Activated effector memory CD4-positive, alpha-beta T cell treated with Interleukin-2 at 50 U/mL for 16 hours (primary cell): ENCODE measurements around the gene ZNF808.
A peak's percentile ranks its signal among the peaks of the same experiment; 100 is the strongest.
"Not testable (repeated sequence)": the region's sequence is repeated elsewhere in the genome, so short reads cannot be mapped to it uniquely, and the experiment has no call there.

ENCODE experiments used
- DNase-seq: peaks from one replicate; pipeline ENCODE4 v3.0.0-alpha.2; 2020

ZNF808 gene

DNA sequence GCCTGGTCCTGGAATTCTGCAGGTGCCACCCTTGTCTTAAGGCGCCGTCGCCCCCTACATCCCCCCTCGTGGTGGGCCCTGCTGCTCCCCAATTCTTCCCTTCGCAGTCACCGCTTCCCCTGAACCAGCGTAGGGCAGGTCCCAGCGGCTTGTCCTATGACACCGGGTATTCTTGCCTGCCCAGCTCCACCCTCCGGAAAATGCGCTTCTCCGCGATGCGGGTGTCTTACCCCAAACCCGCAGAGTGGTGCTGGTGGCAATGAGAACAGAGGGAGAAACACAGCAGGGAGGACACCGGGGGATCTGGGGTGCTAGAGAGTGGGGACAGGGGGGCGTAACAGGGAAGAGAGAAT is 9.0 kb downstream of the ZNF808 start:
- peak; percentile 42 for DNase-seq

DNA sequence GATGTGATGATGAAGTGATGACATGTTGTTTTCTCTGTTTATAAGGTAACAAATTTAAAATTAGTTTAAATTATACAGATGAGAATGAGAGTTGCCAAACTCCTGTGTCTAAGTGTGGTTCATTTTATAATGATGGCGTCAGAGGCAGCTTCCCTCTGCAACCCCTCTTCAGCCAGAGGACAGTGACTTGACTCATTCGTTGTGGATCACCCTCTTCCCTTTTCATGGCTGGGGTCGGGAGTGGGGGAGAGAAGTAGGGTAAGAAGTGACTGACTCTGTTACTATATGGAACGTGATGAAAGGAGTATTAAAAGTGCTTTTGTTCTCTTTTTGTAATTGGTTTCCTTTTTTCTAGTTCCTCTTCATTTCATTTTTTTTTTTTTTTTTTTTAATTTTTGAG is 11.3 kb downstream of the ZNF808 start:
- DNase-seq: not testable (repeated sequence)

DNA sequence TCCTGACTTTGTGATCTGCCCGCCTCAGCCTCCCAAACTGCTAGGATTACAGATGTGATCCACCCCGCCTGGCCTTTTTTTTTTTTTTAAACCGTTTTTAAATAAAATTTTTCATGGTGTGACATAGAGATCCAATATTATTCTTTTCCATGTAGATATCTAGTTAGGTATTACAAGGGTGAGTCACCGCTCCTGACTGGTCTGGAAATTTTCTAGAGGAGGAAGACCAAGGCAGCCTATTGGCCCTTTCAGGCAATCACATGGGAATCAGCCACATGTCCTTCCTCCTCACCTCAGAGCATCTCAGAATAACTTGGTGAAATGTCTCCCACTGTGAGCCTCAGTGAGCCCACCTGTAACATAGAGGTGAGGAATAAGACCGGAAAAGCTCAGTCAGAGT is 13.7 kb downstream of the ZNF808 start:
- not testable (repeated sequence) for DNase-seq

DNA sequence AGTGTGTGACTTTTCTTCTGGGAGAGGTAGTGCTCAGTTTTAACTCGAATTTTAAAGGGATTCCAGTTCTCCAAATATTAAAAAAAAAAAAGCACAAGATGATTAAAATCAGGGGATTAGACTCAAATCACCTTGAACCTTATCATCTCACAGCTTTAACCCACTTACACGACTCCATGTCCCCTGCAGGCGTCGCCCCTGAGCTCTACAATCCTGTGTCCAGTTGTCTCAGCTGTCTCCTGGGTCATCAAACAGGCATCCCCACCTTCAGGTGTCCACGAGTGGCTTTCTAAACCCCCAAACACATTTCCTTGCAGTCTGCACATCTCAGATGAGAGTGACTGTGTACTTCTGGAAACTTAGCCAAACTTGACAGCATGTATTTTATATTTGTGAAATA is 14.1 kb downstream of the ZNF808 start:
- DNase-seq: no peak

DNA sequence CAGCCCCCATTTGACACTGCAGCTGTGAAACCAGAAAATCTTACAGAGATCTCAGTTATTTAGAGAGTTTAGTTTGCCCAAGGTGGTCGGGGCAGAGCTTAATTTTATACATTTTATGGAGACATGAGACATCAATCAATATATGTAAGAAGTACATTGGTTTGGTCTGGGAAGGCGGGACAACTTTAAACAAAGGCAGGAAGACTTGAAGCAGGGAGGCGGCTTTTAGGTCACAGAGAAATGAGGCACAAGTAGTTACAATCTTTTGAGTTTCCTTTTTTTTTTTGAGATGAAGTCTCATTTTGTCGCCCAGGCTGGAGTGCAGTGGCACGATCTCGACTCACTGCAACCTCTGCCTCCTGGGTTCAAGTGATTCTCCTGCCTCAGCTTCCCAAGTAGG is 15.1 kb downstream of the ZNF808 start:
- DNase-seq: not testable (repeated sequence)

DNA sequence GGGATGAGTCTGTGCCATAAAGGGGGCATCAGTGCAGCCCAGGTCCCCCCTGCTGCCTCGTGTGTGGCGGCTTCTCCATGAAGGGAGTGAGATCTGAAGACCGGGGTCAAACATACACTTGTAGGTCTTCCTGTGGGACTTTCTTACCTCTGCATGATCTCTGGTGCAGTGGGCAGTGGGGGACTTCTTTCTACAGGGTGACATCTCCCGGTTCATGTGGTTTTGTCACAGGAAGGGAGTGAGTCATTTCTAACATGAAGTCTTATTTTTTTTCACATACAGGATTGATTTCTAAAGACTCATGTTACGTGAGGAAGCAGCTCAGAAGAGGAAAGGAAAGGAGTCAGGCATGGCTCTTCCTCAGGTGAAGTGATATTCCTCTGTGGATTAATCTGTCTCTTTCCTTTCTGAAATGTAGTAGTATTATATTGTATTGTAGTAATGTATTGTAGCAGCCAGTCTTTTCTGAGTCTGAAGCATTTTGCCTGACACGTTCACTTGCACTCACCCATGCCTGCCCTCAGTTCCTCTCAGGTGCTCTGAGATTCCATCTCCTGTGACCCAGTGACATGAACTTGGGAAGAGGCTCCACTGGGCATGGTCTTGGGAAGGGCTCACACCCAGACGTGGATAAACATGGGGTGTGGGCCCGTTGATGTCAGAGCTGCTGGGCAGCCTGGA is 15.7 kb downstream of the ZNF808 start:
- peak; percentile 2 for DNase-seq

DNA sequence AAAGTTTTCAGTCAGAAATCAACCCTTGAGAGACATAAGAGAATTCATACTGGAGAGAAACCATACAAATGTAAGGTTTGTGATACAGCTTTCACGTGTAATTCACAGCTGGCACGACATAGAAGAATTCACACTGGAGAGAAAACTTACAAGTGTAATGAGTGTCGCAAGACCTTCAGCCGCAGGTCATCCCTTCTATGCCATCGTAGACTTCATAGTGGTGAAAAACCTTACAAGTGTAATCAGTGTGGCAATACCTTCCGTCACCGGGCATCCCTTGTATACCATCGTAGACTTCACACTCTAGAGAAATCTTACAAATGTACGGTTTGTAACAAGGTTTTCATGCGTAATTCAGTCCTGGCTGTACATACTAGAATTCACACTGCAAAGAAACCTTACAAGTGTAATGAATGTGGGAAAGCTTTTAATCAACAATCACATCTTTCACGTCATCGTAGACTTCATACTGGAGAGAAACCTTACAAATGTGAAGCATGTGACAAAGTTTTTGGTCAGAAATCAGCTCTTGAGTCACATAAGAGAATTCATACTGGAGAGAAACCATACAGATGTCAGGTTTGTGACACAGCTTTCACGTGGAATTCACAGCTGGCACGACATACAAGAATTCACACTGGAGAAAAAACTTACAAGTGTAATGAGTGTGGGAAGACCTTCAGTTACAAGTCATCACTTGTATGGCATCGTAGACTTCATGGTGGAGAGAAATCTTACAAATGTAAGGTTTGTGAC is 26.9 kb downstream of the ZNF808 start:
- DNase-seq: no peak

DNA sequence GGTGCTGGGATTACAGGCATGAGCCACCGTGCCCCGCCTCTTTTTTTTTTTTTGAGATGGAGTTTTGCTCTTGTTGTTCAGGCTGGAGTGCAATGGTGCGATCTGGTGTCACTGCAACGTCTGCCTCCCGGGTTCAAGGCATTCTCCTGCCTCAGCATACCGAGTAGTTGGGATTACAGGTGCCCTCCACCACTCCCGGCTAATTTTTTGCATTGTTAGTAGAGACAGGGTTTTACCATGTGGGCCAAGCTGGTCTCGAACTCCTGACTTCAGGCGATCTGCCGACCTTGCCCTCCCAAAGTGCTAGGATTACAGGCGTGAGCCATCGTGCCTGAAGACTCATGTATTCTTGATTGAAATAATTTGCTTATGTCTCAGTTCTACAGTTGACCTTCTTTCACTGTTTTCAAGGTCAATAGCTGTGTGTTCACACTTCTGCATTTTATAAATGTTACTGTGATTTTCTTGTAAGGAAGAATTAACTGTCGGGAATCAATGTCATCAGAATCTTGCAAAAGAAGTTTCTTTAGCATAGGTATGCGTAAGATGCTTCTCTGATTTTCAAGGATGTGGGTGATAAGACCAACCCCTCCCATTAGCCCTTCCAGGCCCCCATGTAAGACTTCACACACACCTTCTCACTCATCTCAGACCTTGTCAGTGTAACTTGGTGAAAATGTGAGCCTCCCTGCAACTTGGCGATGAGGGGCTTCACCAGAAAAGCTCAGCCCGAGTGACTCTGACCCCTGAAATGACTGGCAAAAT is 29.9 kb downstream of the ZNF808 start:
- DNase-seq: no peak

DNA sequence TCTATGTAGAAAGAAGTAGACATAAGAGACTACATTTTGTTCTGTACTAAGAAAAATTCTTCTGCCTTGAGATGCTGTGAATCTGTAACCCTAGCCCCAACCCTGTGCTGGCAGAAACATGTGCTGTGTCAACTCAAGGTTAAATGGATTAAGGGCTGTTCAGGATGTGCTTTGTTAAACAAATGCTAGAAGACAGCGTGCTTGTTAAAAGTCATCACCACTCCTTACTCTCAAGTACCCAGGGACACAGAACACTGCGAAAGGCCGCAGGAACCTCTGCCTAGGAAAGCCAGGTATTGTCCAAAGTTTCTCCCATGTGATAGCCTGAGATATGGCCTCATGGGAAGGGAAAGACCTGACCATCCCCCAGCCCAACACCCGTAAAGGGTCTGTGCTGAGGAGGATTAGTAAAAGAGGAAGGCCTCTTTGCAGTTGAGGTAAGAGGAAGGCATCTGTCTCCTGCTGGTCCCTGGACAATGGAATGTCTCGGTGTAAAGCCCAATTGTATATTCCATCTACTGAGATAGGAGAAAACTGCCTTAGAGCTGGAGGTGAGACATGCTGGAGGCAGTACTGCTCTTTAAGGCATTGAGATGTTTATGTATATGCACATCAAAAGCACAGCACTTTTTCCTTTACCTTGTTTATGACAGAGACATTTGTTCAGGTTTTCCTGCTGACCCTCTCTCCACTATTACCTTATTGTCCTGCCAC is 31.4 kb downstream of the ZNF808 start:
- DNase-seq: not testable (repeated sequence)

DNA sequence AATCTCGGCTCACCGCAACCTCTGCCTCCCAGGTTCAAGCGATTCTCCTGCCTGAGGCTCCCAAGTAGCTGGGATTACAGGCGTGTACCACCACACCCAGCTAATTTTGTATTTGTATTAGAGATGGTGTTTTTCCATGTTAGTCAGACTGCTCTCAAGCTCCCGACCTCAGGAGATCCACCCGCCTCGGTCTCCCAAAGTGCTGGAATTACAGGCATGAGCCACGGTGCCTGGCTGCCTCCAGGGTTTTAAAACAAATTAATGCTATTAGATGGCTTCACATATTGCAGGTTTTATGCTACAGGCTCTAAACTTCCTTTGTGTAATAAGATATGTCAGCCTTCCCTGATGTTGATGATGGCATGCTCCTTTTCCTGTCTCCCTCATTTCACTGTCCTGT is 34.1 kb downstream of the ZNF808 start:
- DNase-seq: not testable (repeated sequence)

DNA sequence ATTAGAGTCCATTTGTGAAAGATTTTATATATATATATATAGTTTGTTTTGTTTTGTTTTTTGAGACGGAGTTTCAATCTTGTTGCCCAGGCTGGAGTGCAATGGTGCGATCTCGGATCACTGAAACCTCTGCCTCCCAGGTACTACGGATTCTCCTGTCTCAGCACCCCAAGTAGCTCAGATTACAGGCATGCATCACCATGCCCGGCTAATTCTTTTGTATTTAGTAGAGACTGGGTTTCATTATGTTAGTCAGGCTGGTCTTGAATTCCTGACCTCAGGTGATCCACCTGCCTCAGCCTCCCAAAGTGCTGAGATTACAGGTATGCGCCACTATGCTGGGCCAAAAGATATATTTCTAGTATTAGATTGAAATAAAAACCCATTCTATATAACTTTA is 38.7 kb downstream of the ZNF808 start:
- DNase-seq: no peak

DNA sequence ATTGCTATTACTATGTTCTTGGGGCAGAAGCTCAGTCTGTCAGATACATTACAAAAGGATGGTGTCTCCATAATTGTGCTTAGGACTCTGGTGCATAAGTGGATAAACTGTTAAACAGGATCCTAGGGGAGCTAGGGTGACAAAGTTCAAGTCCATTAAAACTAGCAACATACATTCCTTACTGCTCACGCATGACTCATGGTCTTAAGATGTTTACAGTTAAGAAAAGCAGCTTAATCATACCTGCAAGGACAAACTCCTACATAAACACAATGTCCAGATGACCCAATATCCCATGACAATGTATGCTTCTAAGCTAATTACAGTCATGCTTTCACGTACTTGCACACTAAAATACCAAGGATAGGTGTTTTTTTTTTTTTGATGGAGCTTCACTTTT is 39.1 kb downstream of the ZNF808 start:
- no peak for DNase-seq

DNA sequence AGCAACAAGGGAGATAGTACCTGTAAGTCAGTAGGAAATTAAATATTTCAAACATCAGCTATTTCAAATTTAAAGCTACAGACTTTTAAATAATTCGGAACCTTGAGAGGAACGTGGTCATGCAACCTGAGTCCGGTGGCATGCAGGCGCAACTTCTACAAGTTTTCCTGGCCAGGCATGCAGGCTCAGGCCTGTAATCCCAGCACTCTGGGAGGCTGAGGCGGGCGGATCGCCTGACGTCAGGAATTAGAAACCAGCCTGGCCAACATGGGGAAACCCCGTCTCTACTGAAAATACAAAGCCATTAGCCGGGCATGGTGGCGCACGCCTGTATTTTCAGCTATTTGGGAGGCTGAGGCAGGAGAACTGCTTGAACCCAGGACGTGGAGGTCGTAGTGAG is 40.5 kb downstream of the ZNF808 start:
- DNase-seq: no peak

DNA sequence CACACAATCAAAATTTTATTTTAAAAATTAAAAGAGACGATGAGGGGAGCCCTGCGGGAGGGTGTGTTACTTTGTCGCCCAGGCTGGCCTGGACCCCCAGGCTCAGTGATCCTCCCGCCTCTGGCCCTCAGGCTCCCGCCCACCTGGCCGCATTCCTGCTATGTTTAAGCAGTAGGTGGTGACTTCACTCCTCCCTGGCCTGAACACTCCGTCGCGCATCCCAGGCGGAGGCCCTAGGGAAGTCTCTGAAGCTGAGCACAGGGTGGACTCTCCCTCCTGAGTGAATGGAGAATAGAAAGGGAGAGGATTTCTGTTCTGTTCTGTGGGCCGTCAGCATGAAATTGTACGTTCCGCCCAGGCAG is 42.2 kb downstream of the ZNF808 start:
- DNase-seq: not testable (repeated sequence)

DNA sequence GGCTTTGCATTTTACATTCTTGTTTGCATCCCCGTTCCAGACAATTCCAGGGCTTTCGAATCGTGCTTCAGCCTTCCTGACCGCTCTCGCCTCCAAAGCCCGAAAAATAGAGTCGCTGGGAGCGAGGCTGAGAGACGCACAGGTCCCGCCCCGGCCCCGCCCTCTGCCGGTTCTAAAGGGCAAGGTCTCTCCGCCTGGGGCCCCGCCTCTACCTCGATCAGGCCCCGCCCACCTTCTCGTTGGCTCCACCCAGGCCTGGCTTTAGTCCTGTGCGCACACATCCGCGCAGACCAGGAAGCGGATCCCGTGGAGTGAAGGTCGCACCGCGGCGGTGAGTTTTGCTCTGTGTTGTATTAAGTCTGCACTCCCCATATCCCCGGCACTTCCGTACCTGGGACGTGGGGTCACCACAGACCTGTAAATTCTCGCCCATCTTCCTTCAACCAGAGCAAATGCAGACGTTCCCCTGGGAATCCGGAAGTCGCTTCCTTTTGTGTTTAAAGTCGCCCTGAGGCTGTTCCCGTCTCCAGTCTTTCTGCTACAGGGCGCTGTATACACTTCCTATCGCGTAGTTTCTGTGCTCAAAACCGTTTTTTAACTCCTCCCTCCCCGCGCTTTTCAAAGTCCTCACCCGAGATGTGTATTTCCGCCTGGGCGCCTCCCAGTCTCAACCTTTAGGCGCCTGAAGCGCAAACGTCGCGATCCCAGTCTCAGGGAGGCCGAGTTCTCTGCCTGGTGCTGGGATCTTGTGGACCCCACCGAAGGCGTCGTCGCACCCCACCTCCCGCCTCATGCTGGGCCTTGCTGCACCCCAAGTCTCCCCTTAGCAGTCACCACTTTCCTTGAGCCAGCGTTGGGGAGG is 42.8 kb downstream of the ZNF808 start, which contains the start of gene ZNF701:
ZNF701 (plus strand) TSS at position 288 of the 862 bp plus-strand sequence. CDS start 3,861 bp downstream, outside the sequence.
- peak; percentile 94 for DNase-seq

DNA sequence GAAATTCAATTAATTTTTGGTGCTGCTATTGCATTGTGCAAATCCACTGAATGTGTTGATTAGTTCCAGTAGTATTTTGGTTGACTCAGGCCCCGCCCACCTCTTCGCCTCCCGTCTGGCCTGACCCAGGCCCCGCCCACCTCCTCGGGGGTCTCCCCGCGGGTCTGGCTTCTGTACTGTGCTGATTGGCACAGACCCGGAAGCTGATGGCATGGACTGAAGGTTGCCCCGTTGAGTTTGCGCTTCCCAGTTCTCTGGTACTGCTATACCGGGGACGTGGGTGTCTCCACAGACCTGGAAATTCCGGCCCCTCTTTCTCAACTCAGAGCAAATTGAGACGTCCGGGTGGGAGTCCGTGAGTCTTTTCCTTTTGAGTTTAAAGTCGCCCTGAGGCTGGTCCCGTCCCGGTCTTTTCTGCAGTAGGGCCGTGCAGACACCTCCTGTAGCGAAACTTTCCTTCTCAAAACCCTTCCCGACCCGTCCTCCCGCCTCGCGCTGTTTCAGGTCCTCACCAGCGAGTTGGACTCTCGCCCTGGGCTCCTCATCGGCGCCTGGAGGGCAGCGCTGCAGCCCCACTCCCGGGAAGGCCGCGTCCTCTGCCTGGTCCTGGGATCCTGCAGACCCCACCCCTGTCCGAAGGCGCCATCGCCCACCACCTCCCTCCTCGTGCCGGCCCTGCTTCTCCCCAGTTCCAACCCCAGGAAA is 57.4 kb downstream of the ZNF808 start:
- no peak for DNase-seq

DNA sequence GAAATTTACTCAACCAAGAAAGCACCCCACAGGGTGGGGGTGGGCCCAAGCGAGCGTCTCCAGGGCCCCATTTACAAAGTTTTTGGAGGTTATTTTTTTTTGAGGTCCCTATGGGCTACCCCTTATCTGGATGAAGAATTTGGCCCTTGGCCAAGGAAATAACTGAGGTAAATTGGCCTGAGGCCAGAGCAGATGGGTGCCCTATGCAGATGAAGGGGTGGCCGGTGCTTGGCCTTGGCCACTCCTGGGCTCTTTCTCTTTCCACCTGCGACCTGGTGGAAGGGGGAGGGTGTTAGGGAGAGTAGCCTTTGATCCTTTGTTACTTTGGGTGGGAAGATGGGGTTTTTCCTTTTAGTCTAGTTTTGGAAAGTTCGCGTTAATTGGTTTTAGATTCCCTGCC is 58.1 kb downstream of the ZNF808 start:
- DNase-seq: no peak

DNA sequence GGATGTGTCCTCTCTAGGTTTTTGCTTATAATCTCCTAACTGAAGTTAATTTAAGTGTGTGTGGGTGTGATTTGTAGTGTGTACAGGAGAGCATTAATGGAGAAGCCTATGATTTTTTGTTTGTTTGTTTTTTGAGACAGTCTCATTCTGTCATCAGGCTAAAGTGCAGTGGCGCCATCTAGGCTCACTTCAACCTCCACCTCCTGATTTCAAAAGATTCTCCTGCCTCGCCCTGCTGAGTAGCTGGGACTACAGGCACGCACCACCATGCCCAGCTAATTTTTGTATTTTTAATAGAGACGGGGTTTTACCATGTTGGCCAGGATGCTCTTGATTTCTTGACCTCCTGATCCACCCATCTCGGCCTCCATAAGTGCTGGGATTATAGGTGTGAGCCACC is 63.3 kb downstream of the ZNF808 start:
- no peak for DNase-seq

DNA sequence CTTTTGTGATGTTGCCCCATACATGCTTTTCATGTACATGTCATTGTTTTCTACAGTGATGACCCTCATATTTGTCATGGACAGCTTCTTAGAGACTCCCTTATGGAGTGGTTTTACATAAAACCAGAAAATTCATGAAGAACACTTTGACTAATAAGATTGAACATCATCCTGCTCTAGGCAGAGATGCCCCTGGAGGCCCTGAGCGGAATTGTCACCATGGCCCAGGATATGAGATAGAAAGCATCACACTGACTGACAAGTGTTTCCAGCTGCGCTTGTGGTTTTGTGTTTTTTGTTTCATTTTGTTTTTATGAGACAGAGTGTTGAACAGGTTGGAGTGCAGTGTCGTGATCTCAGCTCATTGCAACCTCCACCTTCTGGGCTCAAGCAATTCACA is 64.8 kb downstream of the ZNF808 start:
- DNase-seq: no peak

DNA sequence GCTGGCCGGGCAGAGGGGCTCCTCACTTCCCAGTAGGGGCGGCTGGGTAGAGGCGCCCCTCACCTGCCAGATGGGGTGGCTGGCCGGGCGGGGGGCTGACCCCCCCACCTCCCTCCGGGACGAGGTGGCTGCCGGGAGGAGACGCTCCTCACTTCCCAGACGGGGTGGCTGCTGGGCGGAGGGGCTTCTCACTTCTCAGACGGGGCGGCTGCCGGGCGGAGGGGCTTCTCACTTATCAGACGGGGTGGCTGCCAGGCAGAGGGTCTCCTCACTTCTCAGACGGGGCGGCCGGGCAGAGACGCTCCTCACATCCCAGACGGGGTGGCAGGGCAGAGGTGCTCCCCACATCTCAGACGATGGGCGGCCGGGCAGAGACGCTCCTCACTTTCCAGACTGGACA is 66.0 kb downstream of the ZNF808 start:
- DNase-seq: not testable (repeated sequence)

DNA sequence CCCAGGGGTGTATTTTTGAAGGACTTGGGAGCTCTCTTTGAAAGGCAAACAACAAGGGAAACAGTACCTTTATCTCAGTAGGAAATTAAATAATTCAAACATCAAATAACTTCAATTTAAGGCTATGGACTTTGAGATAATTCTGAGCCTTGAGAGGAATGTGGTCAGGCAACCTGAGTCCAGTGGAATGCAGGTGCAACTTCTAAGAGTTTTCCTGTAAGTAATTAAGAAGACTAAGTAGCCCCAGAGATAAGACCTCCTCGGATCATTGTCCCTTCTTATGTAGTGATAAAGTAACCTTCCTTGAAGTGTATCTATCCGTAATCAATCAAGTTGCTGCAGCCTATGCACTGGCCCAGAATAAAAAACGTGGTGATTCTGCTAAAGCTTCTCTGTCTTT is 71.8 kb downstream of the ZNF808 start:
- DNase-seq: no peak

DNA sequence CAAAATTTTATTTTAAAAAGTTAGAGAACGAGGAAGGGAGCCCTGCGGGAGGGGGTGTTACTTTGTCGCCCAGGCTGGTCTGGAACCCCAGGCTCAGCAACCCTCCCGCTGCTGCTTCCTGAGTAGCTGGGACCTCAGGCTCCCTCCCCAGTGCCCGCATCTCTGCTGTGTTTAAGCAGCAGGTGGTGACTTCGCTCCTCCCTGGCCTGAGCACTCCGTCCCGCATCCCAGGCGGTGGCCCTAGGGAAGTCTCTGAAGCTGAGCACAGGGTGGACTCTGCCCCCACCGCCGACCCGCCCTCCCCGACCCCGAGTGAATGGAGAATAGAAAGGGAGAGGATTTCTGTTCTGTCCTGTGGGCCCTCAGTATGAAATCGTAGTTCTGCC is 73.2 kb downstream of the ZNF808 start:
- no peak for DNase-seq
